DMS53 treated with DMSO at 0.1 percent for 48 hours (cell line): ENCODE data around the gene TBCA.
"Not testable (repeated sequence)": the region's sequence is repeated elsewhere in the genome, so short reads cannot be mapped to it uniquely, and the experiment has no call there.

Experiments
- DNase-seq: peaks from one replicate; lab custom pipeline; 2025; ENCODE audit not compliant: unreplicated experiment; lab: John Stamatoyannopoulos, UW

The TBCA gene

GRCh38 chr5:77773734-77774280, 2.3 kb downstream of the TBCA start:
- no peak for DNase-seq

DNA sequence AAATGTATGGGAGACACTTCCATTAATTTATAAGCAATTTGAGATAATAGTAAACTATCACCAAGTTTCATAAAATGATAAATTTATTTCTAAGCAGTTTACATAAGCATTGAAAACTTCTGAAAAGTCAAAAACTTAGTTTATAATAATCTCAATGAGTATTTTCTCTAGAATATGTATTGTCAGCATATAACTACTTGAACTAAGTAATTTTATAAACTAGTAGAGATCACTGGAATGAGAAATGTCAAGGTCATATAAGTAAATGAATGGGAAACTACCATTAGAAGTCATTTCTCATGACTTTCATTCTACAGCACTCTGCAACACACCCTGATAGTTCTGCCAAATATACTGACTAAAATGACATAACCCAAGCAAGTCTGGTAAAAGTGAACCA, 3.4 kb downstream of the TBCA start:
- DNase-seq, result no peak

- DNase-seq, result no peak
Observed at GRCh38 chr5:77771452-77771851, 4.7 kb downstream of the TBCA start.

DNA sequence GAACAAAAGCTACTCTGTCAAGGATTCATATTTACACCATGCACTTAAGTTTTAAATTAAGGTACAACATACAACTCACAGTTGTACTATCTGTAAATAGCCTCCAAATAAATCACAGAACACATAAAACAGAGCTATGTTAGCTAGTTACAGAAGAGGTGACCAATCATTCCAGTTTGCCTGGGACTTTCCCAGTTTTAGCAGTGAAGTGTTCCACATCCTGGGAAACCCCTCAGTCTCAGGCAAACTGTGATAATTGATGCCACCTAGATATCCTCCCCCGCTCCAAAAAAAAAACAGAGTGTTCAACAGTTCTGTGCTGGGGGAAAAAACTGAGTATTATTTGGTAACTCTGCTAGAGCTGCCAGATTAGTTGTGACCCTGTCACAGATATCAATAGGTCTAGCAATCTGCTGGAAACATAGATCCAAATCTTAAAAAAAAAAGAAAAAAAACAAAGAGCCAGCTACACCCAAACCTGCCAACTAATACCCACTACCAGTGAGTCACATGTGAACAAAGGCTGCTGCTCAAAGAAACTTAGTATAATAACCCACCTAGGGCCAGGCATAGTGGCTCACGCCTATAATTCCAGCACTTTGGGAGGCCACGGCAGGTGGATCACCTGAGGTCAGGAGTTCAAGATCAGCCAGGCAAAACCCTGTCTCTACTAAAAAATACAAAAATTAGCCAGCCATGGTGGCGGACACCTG, 5.7 kb downstream of the TBCA start:
- DNase-seq, result no peak

DNA sequence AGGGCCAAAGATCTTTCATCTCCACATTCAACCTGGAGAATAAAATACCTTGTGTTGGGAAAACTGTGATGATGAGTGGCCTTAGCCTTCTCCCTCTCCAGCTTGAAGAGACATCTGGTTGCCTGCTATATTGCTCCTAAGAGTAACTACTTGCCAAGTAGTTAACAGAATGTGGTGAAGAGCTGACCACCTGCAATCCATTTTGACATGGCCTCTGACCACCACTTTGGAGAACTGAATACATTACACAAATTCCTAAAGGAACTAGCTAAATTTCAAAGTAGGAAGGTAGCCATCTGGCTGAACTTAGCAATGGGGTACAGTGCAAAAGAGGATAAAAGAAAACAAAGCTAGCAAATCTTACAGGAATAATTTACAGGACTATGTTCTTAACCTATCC, 7.2 kb downstream of the TBCA start:
- no peak for DNase-seq

- no peak for DNase-seq
Observed at GRCh38 chr5:77767301-77767700, 8.8 kb downstream of the TBCA start.

DNA sequence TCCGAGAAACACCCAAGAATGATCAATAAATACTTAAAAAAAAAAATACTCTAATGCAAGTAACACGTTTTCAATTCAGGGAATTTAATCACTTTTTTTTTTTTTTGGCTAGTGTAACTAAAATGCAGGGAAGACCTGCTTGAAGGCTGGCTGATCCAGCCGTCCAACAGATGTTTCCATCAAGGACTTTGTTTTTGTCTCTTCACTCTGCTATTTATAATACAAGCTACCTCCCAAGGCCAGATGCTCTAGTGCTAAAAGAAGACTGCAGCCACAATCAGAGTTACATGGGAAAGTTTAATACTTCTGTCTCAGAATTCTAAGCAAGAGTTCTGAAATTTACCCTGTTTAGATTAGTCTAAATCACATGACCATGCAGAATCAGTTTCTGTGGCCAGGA, 14.5 kb downstream of the TBCA start:
- no peak for DNase-seq

GRCh38 chr5:77758141-77758938, 17.8 kb downstream of the TBCA start:
- DNase-seq, result no peak

- no peak for DNase-seq
Observed at GRCh38 chr5:77751328-77752023, 24.7 kb downstream of the TBCA start.

DNA sequence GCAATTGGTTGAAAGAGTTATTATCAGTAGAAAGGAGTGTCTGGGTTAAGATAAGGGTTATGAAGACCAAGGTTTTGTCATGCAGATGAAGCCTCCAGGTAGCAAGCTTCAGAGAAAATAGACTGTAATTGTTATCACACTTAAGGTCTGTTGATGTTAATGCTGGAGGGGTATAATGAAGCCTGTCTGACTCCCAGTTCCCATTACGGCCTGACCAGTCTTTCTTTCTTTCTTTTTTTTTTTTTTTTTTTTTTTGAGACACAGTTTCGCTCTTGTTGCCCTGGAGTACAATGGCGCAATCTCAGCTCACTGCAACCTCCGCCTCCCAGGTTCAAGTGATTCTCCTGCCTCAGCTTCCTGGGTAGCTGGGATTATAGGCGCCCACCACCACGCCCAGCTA, 25.2 kb downstream of the TBCA start:
- not testable (repeated sequence) for DNase-seq

DNA sequence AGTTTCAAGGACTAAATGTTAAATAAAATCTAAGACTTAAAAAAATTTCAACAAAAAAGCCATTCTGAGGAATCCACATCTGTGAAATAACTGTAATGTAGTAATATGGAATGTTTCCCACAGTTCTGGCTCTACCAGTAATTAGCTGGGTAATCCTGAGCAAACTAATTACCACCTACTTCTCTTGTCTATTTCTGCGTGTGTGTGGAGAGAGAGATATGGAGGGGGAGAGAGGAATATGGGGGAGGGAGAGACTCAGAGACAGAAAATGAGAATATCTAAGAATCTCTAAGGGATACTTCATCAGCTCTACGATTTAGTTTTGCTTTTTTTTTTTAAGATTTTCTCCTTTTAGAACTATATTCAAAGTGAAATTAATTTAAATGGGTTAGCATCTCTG, 28.0 kb downstream of the TBCA start:
- DNase-seq, result no peak

- DNase-seq, result no peak
Observed at GRCh38 chr5:77744116-77744515, 32.0 kb downstream of the TBCA start.

DNA sequence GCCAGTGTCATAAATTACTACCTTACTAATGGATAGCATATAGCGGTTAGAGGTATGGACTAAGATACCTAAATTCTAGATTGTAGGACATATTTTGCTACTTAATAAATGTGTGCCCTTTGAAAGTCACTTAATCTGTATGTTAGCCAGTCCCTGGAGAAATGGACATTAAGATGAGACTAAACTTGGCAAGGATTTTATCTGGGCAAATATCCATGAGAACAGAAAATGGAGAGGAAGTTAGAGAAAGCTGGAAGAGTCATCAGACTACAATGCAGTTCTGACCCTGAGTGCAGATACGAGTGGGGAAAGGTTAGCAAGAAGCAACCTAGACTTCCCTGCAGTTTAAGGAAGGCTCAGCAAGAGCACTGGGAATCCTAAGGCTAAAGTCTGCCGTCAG, 33.0 kb downstream of the TBCA start:
- DNase-seq, result no peak

- DNase-seq, result no peak
Observed at GRCh38 chr5:77741608-77742007, 34.5 kb downstream of the TBCA start.

GRCh38 chr5:77734885-77735284, 41.3 kb downstream of the TBCA start:
- no peak for DNase-seq

- no peak for DNase-seq
Observed at GRCh38 chr5:77733130-77733529, 43.0 kb downstream of the TBCA start.

DNA sequence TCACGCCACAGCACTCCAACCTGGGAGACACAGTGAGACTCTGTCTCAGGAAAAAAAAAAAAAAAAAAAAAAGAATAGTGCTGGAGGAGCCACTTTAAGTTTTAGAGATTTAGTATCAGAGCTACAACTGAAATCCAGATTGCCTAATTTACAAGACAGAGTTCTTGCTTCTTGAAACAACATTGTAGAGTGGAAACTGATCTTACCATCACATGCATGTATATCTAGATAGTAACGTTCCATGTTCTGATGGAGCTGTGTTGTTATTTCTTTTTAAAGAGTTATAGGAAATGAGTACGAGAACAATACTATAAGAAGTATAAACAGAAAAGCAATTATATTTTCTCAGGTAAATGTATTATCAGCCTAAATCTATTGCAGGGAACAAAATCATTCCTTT, 48.9 kb downstream of the TBCA start:
- no peak for DNase-seq

DNA sequence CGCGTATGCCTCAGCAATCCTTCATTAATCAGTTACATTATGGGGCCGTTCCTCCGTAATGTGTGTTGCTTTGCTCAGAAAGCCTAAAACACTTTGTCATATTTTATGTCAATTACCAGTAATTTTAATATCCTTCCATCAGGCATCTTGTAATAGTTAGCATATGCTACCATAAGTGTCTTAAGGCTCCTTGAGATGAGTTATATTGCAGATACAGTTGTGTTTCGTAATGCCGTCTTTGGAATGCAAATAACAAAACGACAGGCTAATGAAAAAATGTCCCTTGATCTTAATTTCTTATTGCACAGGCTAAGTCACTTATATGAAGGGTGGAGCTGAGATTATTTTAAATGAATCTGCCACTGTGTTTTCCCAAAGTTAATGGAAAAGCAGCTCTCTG, 50.5 kb downstream of the TBCA start:
- DNase-seq, result no peak

DNA sequence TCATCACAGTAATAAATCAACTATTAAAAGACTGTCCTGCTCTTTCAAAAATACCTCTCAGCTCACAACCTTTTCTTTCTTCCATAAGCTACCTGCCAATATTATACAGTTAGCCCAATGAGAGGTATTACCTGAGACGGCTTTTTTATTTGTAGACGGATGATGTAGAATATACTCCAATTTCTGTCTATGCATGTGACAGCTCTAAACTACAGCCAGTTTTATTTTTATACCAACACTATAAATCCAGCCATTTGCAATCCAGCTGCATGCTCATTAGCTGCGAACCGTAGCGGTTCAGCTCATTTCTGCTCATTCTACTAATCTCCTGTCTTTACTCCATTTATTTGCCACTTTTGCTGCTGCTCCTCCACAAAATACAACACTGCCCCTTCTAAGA, 51.2 kb downstream of the TBCA start:
- no peak for DNase-seq

- DNase-seq, result no peak
Observed at GRCh38 chr5:77719666-77720363, 56.3 kb downstream of the TBCA start.

- no peak for DNase-seq
Observed at GRCh38 chr5:77718934-77719610, 57.1 kb downstream of the TBCA start.
